ENCODE measurements around the gene SNX3.

Gene SNX3

GRCh38 chr6:108200186-108200585 lies 60.7 kb downstream of the SNX3 start:
- DNase-seq, result no peak

- DNase-seq, result no peak
These were observed 61.9 kb downstream of the SNX3 start for GRCh38 chr6:108198761-108199498.

- DNase-seq, result no peak
These were observed 65.6 kb downstream of the SNX3 start for GRCh38 chr6:108195209-108195608.

GRCh38 chr6:108194503-108194902 lies 66.3 kb downstream of the SNX3 start:
- no peak for DNase-seq

DNA sequence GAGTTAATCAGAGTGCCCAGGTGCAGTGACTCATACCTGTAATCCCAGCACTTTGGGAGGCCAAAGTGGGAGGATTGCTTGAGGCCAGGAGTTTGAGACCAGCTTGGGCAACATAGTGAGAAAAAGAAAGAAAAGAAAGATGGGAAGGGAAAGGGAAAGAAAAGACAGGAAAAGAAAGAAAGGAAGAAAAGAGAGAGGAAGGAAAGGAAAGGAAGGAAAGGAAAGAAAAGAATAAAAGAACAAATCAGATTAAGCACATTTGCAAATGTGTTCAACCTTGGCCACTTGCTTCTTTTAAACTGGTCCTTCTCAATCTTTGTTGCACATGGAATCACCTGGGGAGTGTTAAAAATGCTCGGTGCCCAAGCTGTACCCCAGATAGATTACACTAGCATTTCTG lies 67.0 kb downstream of the SNX3 start:
- DNase-seq, result no peak

- DNase-seq, result no peak
These were observed 67.7 kb downstream of the SNX3 start for GRCh38 chr6:108193131-108193530.

GRCh38 chr6:108187519-108187918 lies 73.3 kb downstream of the SNX3 start:
- no peak for DNase-seq

GRCh38 chr6:108186226-108186625 lies 74.6 kb downstream of the SNX3 start:
- no peak for DNase-seq

DNA sequence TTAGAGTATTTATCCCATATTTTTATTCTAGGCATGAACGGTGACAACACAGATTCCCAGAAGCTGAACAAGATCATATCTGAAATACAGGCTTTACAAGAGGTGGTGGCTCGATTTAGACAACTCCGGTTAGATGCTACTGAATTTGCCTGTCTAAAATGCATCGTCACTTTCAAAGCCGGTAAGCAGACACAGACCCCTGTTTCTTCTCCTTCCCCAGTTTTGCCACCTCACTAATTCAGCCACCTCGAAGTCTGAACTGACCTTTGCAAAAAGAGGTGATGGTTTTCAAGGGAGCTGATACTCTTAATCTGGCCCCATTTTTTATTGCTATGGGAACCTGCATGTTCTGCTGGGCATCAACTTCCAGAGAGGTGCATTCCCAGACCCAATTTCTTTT lies 80.1 kb downstream of the SNX3 start:
- DNase-seq, result no peak

DNA sequence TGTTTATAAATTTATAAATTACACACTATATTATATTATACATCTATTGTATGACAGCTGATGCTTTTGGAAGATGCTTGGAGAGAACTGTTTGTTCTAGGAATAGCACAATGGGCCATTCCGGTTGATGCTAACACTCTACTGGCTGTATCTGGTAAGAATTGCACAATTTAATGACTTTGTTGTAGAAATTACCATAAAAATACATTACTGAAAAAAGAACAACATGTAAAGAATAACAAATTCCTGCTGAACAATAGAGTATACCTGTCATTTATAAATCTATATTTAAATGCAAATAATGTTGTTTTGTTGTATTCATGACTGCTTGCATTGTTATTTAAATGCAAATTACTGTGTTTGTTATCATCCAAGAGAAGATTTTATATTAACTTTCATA lies 80.6 kb downstream of the SNX3 start:
- DNase-seq, result no peak

- no peak for DNase-seq
These were observed 81.1 kb downstream of the SNX3 start for GRCh38 chr6:108179741-108180140.

- DNase-seq, result no peak
These were observed 84.4 kb downstream of the SNX3 start for GRCh38 chr6:108176281-108177089.

GRCh38 chr6:108175592-108176279 lies 85.1 kb downstream of the SNX3 start:
- no peak for DNase-seq

DNA sequence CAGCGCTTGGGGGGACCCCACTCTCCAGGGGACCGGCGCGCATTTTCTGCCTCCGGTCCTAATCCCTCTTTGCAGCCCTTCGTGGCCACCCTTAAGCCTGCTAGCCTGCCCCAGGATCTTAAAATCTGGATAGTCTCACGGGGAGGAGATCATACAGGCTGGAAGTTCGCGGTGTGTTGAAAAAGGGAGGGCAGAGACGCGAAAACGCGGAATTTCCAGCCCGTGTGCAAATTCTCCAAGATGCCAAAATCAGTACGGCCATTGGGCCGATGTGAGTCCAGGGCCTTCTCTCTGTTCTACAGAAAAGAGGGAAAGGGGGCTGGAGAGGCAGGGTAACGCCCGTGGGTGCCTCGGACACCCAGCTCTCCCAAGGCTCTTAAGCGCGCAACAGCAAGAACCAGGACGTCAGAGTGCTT lies 85.7 kb downstream of the SNX3 start:
- DNase-seq, result no peak

- no peak for DNase-seq
These were observed 86.3 kb downstream of the SNX3 start for GRCh38 chr6:108174371-108175175.

DNA sequence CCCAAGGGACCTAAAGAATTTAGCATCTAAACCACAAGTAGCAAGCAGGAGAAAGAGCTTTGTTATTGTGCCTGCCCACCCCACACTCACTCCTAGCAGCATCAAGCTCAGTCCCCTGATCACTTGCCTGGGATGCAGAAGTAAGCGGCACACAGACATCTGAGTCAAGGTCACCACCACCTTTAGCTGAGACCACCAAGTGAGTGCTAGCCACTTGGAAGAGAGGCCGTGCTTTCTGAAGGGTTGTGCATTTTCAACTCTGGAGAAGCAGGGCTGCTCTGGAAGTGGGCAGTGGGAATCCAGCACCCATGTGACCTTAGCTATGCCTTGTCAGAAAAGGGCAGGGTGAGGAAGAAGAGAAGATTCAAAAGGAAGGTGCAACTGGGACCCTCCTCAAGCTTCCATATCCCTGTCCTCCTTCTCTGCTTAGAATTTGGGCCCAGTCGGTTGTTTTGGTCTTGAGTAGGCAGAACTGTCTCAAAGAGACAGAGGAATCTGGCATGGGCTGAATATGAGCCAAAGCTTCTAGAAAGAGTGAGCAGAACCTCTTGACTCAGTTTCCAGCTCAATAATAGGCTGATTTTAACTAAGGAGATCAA lies 88.8 kb downstream of the SNX3 start:
- DNase-seq, result no peak

DNA sequence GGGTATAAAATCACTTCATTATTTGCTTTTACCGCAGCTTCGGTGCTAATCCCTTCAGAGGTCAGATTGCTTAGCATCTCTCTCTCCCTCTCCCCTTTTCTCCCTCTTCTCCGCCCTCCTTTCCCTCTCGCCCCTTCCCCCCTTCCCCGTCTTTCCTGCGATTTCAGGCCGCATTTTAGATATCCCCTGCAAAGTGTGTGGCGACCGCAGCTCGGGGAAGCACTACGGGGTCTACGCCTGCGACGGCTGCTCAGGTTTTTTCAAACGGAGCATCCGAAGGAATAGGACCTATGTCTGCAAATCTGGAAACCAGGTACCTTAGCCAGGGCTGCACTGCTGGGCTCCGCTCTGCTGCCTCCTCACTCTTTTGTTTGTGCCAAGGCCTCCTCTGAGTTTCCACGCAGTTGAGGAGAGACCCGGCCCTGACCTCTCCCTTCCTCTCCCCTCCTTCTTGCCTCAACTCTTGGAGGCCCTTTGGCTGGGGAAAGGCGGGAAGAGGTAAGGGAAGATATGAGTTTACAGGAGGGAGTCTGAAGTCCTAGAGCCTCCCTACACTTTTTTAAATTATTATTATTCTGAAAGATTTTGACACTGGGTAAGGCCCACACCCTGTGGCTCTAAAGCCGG lies 89.4 kb downstream of the SNX3 start:
- DNase-seq, result no peak

DNA sequence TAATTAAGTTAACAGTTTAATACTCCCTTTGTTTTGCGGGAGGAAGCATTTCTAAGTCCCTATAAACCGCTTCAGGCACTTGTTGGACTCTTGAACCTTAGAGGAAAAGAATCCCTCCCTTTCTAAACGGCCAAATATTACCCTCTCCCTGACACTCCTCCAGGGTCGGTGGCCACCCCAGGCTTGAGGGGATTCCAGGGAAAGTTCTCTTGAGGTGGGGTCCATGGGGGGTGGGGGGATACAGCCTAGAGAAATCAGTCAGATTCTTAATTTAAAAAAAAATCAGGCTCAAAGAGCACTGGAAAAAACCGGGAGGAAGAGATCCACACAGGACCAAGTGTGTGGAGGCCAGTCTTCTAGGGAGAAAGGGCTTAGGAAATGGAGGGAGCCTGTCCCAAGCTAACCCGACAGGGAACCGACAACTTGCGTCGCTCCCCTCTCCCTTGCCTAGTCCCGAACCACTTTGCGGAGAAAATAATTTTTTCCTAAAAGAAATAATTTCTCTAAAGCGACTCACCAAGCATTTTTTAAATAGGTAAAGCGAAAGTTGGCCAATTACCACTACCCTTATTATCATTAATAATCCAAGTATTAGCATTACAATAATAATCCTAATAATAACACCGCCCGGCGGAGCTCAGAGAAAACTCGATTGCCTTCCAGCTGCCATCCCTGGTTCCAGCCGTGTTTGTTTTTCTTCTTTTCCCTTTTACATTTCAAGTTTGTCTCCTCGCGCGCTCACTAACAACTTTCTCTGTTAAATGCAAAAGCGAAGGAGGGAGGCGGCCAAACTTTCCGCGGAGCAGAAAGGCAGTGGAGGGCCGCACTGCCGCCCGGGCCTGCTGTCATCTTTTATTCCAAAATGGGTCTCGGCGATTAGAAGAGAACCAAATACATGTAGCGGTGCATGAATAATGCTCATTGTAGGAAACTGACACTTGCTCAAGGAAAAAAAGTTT lies 90.2 kb downstream of the SNX3 start:
- DNase-seq, result no peak

DNA sequence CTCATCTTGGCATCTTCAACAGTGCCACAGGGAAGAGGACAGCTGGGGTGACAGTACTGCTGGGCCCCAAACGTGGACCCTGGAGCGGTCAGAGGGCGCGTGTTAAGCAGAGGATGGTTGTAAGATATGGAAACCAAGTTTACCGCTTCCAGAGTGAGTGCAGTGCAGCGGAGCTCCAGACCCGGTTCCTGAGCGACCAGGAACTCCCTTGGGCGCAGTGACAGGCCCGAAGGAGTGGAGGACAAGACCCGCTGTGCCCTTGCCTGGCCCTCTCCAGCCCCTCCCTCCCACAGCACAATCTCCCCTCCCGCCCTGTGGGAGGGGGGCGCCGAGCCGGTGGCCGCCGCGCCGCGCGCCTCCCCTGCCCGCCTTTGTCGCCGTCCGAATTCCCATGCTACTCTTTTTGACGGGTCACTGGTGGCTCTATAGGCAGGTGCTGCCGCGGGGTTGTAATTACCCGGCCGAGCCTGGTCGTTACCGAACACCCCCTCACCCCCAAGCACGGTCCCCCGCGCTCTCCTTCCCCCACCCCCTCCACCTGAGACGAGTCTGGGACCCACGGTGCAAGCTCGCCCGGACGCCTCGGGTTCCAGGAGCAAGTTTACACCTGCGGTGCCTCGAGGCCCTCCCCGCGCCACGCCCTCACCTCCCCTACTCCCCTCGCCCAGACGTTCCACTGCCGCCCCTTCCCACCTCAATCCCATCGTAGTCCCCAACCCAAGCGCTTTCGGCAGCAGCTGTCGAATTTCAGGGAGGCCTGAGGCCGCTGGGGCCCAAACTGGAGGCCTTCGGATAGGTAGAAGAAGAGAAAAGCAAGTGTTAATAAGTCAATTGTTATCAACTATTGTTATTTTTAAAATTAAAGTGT lies 91.1 kb downstream of the SNX3 start:
- DNase-seq, result no peak

Data from NCI-H1092 treated with DMSO at 0.1 percent for 48 hours (cell line).